Measurements from ENCODE around the gene MAPT.

Gene MAPT

DNA sequence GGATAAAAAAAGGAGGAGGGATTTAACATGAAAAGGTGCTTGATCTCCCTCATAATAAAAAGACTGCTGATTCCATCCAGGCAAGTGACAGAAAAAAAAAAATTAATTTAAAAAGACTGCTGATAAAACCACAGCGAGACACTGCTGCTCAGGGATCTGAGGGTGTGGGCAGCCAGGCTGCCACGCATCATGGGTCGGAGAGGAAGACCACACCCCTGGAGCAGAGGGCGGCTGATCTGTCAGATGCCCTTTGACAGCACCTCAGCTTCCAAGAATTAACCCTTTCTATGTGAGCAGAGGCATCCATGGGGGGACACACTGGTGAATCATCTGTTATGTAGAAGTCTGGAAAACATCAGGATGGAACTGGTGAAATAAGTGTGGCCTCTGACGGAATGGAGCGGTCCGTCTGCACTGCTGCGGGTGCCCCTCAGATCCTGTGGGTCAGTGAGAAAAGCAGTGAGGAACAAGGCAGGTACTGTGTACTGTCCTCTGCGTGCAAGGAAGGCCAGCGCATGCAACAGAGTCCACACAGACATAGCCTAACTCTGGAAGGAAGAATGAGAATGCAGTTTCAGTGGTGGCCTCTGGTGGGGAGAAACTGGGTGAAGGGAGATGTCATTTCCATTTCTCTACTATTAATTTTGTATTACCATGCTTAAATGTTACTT, 19.8 kb downstream of the MAPT start (continued):
- no peak for TF ChIP-seq CREB5 (CRISPR knock-in tag; IDR thresholded peaks at IDR 0.05; ENCODE audit: low read depth)
- no peak for TF ChIP-seq TOX (CRISPR knock-in tag; IDR thresholded peaks at IDR 0.05; ENCODE audit: borderline replicate concordance)
- TF ChIP-seq ARNTL (CRISPR knock-in tag; IDR thresholded peaks at IDR 0.05; ENCODE audit: borderline replicate concordance, low read depth): no peak
- TF ChIP-seq OSR1 (CRISPR knock-in tag; IDR thresholded peaks at IDR 0.05): no peak
- no peak for TF ChIP-seq SNAI2 (CRISPR knock-in tag; IDR thresholded peaks at IDR 0.05)
- TF ChIP-seq ZFP3 (CRISPR knock-in tag; IDR thresholded peaks at IDR 0.05): no peak
- no peak for TF ChIP-seq POU6F1 (CRISPR knock-in tag; IDR thresholded peaks at IDR 0.05; ENCODE audit: borderline replicate concordance, low read depth)
- no peak for TF ChIP-seq ZFP30 (CRISPR knock-in tag; IDR thresholded peaks at IDR 0.05)

- TF ChIP-seq ISL1 (CRISPR knock-in tag; IDR thresholded peaks at IDR 0.05) (no peak), OSR1 (CRISPR knock-in tag; IDR thresholded peaks at IDR 0.05) (no peak)
- ATAC-seq: no peak
Measured at GRCh38 chr17:45915263-45915662, 20.9 kb downstream of the MAPT start.

DNA sequence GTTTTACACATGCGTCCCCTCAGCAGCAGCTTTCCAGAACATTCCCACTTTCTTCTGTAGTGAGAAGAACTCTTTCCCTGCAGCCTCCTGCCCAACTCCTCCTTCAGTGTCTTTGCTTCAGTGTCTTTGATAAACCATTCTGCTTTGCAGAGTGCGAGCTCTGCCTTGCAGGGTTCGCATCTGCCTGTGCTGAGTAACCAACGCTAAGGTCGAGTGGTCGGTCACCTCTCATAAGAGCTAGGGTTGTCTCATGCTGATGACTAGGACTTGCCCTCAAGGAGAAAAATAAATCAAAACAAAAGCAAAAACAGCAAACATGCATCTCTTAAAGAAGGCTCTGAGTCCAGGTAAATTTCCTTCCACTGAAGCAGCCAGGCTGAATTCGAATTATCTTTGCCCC, 22.7 kb downstream of the MAPT start:
- no peak for ATAC-seq
- TF ChIP-seq, protein P1, sequence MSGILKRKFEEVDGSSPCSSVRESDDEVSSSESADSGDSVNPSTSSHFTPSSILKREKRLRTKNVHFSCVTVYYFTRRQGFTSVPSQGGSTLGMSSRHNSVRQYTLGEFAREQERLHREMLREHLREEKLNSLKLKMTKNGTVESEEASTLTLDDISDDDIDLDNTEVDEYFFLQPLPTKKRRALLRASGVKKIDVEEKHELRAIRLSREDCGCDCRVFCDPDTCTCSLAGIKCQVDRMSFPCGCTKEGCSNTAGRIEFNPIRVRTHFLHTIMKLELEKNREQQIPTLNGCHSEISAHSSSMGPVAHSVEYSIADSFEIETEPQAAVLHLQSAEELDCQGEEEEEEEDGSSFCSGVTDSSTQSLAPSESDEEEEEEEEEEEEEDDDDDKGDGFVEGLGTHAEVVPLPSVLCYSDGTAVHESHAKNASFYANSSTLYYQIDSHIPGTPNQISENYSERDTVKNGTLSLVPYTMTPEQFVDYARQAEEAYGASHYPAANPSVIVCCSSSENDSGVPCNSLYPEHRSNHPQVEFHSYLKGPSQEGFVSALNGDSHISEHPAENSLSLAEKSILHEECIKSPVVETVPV (CRISPR knock-in tag; IDR thresholded peaks at IDR 0.05): no peak
- no peak for TF ChIP-seq PPARA (CRISPR knock-in tag; IDR thresholded peaks at IDR 0.05; ENCODE audit: borderline replicate concordance)
- TF ChIP-seq ZC3H10 (CRISPR knock-in tag; IDR thresholded peaks at IDR 0.05): no peak
- TF ChIP-seq CREB5 (CRISPR knock-in tag; IDR thresholded peaks at IDR 0.05; ENCODE audit: low read depth): no peak
- no peak for TF ChIP-seq RARB (CRISPR knock-in tag; IDR thresholded peaks at IDR 0.05)

- ATAC-seq: no peak
- no peak for TF ChIP-seq CREB5 (CRISPR knock-in tag; IDR thresholded peaks at IDR 0.05; ENCODE audit: low read depth)
- TF ChIP-seq TCF4 (CRISPR knock-in tag; IDR thresholded peaks at IDR 0.05; ENCODE audit: borderline replicate concordance): no peak
- TF ChIP-seq BACH2 (CRISPR knock-in tag; IDR thresholded peaks at IDR 0.05; ENCODE audit: borderline replicate concordance): no peak
- TF ChIP-seq SNAI2 (CRISPR knock-in tag; IDR thresholded peaks at IDR 0.05): no peak
- no peak for TF ChIP-seq POU6F1 (CRISPR knock-in tag; IDR thresholded peaks at IDR 0.05; ENCODE audit: borderline replicate concordance, low read depth)
- no peak for TF ChIP-seq ZC3H10 (CRISPR knock-in tag; IDR thresholded peaks at IDR 0.05)
- TF ChIP-seq ISL1 (CRISPR knock-in tag; IDR thresholded peaks at IDR 0.05): no peak
- no peak for TF ChIP-seq ZNF8 (CRISPR knock-in tag; IDR thresholded peaks at IDR 0.05)
- TF ChIP-seq TSHZ2 (CRISPR knock-in tag; IDR thresholded peaks at IDR 0.05): no peak
- TF ChIP-seq GLIS3 (CRISPR knock-in tag; IDR thresholded peaks at IDR 0.05): no peak
- TF ChIP-seq ESRRG (CRISPR knock-in tag; IDR thresholded peaks at IDR 0.05): no peak
- TF ChIP-seq ZFP30 (CRISPR knock-in tag; IDR thresholded peaks at IDR 0.05): no peak
- TF ChIP-seq ZNF565 (CRISPR knock-in tag; conservative IDR thresholded peaks at IDR 0.05; ENCODE audit: low read depth): no peak
- TF ChIP-seq TOX (CRISPR knock-in tag; IDR thresholded peaks at IDR 0.05; ENCODE audit: borderline replicate concordance): no peak
- no peak for TF ChIP-seq PPARA (CRISPR knock-in tag; IDR thresholded peaks at IDR 0.05; ENCODE audit: borderline replicate concordance)
Measured at GRCh38 chr17:45918241-45918745, 23.9 kb downstream of the MAPT start.

All from SK-N-SH treated with all-trans-retinoic acid at 6 μM for 48 hours (cell line).